NCI-H2107 treated with DMSO at 0.1 percent for 48 hours (cell line): ENCODE results near the gene EMSY.
"Not testable (repeated sequence)": the region's sequence is repeated elsewhere in the genome, so short reads cannot be mapped to it uniquely, and the experiment has no call there.

ENCODE experiments used
- DNase-seq: peaks from one replicate; lab custom pipeline; 2025; ENCODE audit not compliant: unreplicated experiment; lab: John Stamatoyannopoulos, UW

Gene EMSY

DNA sequence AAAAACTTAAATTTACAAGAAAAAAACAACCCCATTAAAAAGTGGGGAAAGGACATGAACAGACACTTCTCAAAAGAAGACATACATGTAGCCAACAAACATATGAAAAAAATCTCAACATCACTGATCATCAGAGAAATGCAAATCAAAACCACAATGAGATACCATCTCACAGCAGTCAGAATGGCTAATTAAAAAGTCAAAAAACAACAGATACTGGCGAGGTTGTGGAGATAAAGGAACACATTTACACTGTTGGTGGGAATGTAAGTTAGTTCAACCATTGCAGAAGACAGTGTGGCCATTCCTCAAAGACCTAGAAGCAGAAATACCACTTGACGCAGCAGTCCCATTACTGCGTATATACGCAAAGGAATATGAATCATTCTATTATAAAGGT is 150.3 kb downstream of the EMSY start:
- not testable (repeated sequence) for DNase-seq

- DNase-seq = no peak
These were observed 151.8 kb downstream of the EMSY start for GRCh38 chr11:76596652-76597051.

- DNase-seq = no peak
These were observed 153.0 kb downstream of the EMSY start for GRCh38 chr11:76597533-76598425.

DNA sequence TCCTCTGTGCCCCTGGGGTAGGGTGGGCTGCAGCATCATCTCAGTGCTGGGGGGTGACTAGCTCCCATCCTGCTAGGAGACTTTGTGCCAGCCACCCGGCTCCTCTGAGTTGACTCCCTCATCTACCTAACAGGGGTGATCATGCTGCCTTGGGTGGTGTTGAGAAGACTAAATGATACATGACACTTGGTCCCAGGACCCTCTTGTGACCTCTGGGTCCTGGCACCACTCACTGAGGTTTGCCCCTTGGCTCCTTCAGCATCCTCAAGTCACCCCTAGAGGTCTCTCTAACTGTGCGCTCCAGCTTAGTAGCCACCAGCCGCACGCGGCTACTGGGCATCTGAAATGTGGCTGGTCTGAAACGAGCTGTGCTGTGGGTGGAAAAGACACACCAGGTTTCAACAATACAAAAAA is 153.6 kb downstream of the EMSY start:
- DNase-seq = peak; percentile 11

DNA sequence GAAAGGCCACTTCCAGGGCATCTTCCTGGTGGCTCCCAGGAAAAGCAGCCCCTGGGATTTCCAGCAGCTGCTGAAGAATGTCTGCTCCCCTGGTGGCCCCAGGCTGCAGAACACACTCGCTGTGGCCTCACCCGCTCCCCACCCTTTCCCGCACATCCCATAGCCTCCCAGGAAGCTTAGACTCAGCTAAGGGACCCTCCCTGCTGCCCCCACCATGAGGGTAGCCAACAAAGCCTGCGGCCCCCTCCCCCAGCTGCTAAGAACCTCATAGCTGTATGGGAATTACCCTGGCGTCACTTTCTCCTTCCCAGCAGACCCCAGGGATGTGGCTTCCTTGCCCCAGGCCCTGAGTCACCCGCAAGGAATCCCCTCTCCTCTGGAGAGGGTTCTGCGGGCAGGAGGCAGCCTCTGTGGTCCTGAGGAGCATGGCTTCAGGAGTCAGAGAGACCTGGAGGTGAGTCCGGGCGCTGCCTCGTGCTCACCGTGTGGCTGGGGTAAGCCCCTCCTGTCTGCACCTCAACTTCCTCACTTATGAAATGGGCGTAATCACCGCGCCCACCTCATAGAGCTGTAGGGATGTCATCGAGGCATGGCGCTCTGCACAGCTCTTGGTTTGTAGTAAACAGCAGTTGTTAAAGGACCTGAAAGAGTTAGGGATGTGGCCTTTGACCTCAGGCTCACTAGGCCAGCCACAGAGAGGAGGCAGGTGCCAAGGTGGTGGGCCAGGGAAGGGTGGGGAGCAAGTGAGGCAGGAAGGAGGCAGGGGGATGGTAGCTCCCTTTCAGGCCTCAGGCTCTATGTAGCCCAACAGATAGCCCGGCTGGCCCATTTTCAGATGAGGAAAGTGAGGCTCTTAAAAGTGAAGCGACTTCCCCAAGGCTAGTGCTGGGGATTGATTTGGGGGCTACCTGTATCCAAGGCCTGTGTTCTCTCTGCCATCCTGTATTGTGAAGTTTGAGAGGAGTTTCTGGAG is 154.5 kb downstream of the EMSY start:
- no peak for DNase-seq

- no peak for DNase-seq
These were observed 155.4 kb downstream of the EMSY start for GRCh38 chr11:76600124-76600655.

GRCh38 chr11:76601272-76601671 is 156.5 kb downstream of the EMSY start:
- no peak for DNase-seq

GRCh38 chr11:76601724-76602123 is 156.9 kb downstream of the EMSY start:
- DNase-seq = no peak

GRCh38 chr11:76602431-76602861 is 157.6 kb downstream of the EMSY start:
- DNase-seq = no peak
